Coronary artery (tissue), 2 donors: ENCODE measurements around the gene CACNB2.

ENCODE experiments used
- DNase-seq: peaks from one replicate; pipeline ENCODE4 v3.0.0-alpha.2; 2017; ENCODE audit warnings: low spot score
- H3K27ac ChIP-seq, 2 donors: fragments of 200-600 bp; sonication (generic); one replicate each; pipeline ENCODE4 v1.5.1; 2016 to 2019
- H3K4me3 ChIP-seq: fragments of 200-600 bp; sonication (generic); 2 replicates; pipeline ENCODE4 v1.5.1; 2016; ENCODE audit warnings: mild to moderate bottlenecking, moderate library complexity
- TF ChIP-seq, protein P1 (sequence below): fragments of 200-600 bp; sonication (generic); IDR thresholded peaks from one replicate; pipeline ENCODE4 v1.5.1; 2019; ENCODE audit warnings: antibody characterized with exemption

CACNB2 gene

DNA sequence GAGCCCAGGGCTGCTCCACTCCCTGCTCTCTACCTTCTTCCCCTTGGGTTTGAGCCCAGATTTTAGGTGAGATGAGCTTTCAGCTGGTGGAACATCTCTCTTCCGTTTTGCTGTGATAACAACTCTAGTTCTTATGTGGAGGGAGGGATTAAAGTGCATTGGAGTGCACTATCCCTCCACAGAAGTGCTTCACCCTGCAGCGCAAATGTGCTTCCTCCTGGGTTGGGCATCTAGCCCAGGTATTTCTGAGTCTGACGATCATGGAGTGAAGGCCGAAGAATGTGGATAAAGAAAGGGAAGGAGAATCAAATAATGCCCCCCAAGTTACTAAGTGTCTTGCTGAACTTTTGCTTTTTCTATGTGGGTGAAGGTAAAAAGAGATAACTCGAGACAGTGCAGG, 157.4 kb downstream of the CACNB2 start:
- DNase-seq: no peak
- Histone ChIP-seq H3K4me3 (no peak overlapping the region), H3K27ac (no peak overlapping the region)
- TF ChIP-seq, protein P1, sequence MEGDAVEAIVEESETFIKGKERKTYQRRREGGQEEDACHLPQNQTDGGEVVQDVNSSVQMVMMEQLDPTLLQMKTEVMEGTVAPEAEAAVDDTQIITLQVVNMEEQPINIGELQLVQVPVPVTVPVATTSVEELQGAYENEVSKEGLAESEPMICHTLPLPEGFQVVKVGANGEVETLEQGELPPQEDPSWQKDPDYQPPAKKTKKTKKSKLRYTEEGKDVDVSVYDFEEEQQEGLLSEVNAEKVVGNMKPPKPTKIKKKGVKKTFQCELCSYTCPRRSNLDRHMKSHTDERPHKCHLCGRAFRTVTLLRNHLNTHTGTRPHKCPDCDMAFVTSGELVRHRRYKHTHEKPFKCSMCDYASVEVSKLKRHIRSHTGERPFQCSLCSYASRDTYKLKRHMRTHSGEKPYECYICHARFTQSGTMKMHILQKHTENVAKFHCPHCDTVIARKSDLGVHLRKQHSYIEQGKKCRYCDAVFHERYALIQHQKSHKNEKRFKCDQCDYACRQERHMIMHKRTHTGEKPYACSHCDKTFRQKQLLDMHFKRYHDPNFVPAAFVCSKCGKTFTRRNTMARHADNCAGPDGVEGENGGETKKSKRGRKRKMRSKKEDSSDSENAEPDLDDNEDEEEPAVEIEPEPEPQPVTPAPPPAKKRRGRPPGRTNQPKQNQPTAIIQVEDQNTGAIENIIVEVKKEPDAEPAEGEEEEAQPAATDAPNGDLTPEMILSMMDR: no peak

DNA sequence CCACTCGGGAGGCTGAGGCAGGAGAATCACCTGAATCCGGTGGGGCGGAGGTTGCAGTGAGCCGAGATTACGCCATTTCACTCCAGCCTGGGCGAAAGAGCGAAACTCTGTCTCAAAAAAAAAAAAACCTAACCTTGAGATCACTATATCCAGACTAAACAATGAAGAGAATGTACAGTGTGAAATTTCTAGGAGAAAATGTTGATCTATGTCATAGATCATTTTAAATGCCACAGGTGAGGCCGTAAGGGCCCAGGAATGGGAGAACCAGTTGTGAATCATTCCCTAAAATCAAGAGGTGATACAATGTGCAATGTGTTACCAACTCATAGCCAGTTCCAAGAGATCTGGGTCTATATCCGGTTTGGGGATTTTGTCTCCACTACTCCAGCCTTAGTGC, 158.0 kb downstream of the CACNB2 start:
- DNase-seq: no peak
- Histone ChIP-seq H3K4me3 (no peak overlapping the region), H3K27ac (no peak overlapping the region)
- TF ChIP-seq, protein P1: no peak

DNA sequence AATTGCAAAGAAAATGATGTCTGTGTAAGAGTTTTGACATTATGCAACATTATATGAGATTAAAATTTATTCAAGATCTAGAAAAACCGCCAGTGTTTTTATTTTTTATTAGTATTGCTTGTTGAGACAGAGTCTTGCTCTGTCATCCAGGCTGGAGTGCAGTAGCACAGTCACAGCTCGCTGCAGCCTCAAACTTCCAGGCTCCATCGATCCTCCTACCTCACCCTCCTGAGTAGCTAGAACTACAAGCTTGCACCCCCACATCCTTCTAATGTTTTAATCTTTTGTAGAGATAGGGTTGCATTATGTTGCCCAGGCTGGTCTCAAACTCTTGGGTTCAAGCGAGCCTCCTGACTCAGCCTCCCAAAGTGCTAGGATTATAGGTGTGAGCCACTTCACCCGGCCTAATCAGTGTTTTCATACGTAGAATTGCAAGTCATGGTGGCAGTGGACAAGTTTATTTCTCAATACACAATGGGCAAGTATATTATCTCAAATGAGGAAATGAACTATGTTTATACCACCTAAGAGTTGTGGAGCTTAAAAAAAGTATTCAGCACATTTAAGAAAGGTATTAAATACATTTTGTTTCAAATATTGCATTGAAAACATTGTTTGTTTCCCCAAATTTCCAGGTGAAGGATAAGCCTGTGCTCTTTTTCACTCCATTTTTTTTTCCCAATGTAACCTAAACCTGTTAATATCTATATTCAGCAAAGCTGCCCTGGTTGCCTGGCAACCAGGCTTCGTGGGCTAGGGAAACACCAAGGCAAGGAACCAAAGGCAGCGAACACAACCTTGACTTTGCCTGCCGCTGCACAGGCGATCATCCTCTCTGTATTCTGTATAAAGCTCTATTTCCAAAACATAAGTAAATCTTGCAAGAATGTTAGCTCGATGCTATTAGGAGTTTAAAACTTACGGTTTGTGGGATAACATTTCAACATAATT, 163.9 kb downstream of the CACNB2 start:
- H3K27ac ChIP-seq: no peak overlapping the region
- TF ChIP-seq, protein P1: no peak
- no peak overlapping the region for H3K4me3 ChIP-seq
- DNase-seq: no peak

DNA sequence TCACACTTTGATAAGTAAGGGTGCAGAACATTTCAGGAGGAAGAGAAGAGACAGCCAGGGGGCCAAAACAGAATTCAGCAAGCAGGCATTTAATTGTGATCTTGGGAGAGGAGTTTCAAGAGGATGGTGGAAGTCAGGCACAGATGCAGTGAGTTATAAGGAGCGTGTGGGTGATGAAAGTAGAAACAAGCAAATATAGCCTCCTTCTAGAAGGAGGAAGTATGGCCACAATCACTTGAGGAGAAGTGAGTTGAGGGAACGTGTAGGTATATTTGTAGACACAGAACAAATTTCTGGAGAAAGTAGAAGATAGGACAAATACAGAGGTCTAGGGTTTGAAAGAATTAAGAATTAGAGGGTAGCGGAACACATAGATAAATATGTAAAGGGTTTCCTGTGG, 165.8 kb downstream of the CACNB2 start:
- Histone ChIP-seq H3K4me3 (no peak overlapping the region), H3K27ac (no peak overlapping the region)
- TF ChIP-seq, protein P1: no peak
- no peak for DNase-seq

DNA sequence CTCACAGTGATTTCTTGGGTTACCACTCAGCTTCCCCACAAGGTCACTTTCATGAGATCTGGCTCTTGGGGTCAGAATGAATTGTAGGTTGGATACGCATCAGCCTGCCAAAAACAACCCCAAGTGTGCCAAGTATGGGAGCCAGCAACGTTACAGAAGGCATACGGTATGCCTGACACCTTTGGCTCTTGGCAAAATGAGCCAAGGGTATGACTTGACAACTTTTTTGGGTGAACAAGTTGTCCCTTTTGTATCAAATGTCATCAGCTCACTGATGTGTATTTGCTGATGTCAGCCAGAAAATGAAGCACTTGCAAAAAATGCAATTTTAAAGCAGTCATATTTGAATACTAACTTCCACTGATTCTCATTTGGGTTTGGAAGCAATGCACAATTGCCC, 168.4 kb downstream of the CACNB2 start:
- Histone ChIP-seq H3K4me3 (no peak overlapping the region), H3K27ac (no peak overlapping the region)
- no peak for DNase-seq
- TF ChIP-seq, protein P1: no peak

DNA sequence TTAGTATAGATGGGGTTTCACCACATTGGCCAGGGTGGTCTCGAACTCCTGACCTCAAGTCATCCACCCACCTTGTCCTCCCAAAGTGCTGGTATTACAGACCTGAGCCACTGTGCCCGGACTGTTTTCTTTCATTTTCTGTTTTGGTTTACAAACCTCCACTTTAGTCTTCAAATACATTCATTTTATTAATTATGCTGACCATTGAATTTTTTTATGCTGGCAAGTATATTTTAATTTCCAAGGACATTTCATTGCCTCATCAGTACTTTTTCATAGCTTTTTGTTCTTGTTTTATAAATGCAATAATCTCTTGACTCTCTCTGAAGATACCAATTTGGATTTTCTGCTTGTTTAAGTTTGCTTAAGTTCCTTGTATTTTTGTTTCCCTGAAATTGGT, 170.5 kb downstream of the CACNB2 start:
- TF ChIP-seq, protein P1: no peak
- no peak overlapping the region for H3K4me3 ChIP-seq
- no peak overlapping the region for H3K27ac ChIP-seq
- no peak for DNase-seq
